ENCODE results near the gene LRIT2. TPM values are rescaled to one million over a fixed set of nuclear protein-coding genes. Genes with fewer than 3 reads are reported as not detected.

The LRIT2 gene
- total RNA-seq, 1 experiment from 2014 or later, result not detected

GRCh38 chr10:84227810-84228209 lies 2.5 kb upstream of the LRIT2 start:
- no peaks in the 10 kb centered on the region for H3K4me1 ChIP-seq (ENCODE audit: control insufficient read depth, insufficient read depth, low read length)
- no peaks in the 10 kb centered on the region; the same call in 1 of the 2 replicates for H3K36me3 ChIP-seq (ENCODE audit: control insufficient read depth, insufficient read depth, low read length)
- in situ Hi-C loops (cut with HindIII; ENCODE audit: low pct_unique_long_range_greater_than_20kb, low sequenced_read_pairs) (no loop called here), intact Hi-C loops (cut with micrococcal nuclease; ENCODE audit: unreplicated experiment) (no loop called here)
- ChIA-PET CTCF (interaction anchor here (0.5 kb wide), 1 partner anchor 32 kb away, joined by 3 read pairs; no protein-coding TSS in a partner anchor), POLR2A (no interaction called here)
- TF ChIP-seq TCF7L2 (IDR thresholded peaks at IDR 0.05; ENCODE audit: low read depth, low read length), result no peak
- no peak for TF ChIP-seq REST (IDR thresholded peaks at IDR 0.05; ENCODE audit: insufficient read depth in 1 of 2, low read depth in 2 of 2, low read length in 1 of 2)
- no peak for TF ChIP-seq SIN3A (IDR thresholded peaks at IDR 0.05; ENCODE audit: borderline replicate concordance, insufficient read depth, low read depth, low read length)
- no peak for TF ChIP-seq POLR2AphosphoS5 (IDR thresholded peaks at IDR 0.05; ENCODE audit: low read depth, low read length)
- TF ChIP-seq CTCF (IDR thresholded peaks at IDR 0.05), result no peak
- BruUV-seq (replicated peaks), result no TSS peak
- no peaks in the 10 kb centered on the region for H3K9me3 ChIP-seq (ENCODE audit: control insufficient read depth, insufficient read depth, low read depth, low read length)
- DNase-seq (ENCODE audit: low read depth, low spot score) (no peak), ATAC-seq (no peak)
- peaks cover 14% of the 10 kb centered on the region for H3K27me3 ChIP-seq (ENCODE audit: control insufficient read depth, insufficient read depth, low read length)
- no peak overlapping the region for H3K27ac ChIP-seq (ENCODE audit: low read length)
- H3K4me3 ChIP-seq (ENCODE audit: low read depth in 2 of 2, low read length in 2 of 2), result no peak overlapping the region

GRCh38 chr10:84226616-84227015 lies 1.3 kb upstream of the LRIT2 start:
- intact Hi-C loops (cut with micrococcal nuclease; ENCODE audit: unreplicated experiment) (no loop called here), in situ Hi-C loops (cut with HindIII; ENCODE audit: low pct_unique_long_range_greater_than_20kb, low sequenced_read_pairs) (no loop called here)
- POLR2A ChIA-PET, result no interaction called here
- no peak overlapping the region for H3K27ac ChIP-seq (ENCODE audit: low read length)
- no peak for ATAC-seq
- TF ChIP-seq POLR2AphosphoS5 (IDR thresholded peaks at IDR 0.05; ENCODE audit: low read depth, low read length) (no peak), CTCF (IDR thresholded peaks at IDR 0.05) (no peak), REST (IDR thresholded peaks at IDR 0.05; ENCODE audit: insufficient read depth in 1 of 2, low read depth in 2 of 2, low read length in 1 of 2) (no peak), TCF7L2 (IDR thresholded peaks at IDR 0.05; ENCODE audit: low read depth, low read length) (no peak), SIN3A (IDR thresholded peaks at IDR 0.05; ENCODE audit: borderline replicate concordance, insufficient read depth, low read depth, low read length) (no peak)
- no peak overlapping the region for H3K4me3 ChIP-seq (ENCODE audit: low read depth in 2 of 2, low read length in 2 of 2)
- CTCF ChIA-PET, result no interaction called here
- H3K36me3 ChIP-seq (ENCODE audit: control insufficient read depth, insufficient read depth, low read length), result no peaks in the 10 kb centered on the region; the same call in 1 of the 2 replicates
- H3K27me3 ChIP-seq (ENCODE audit: control insufficient read depth, insufficient read depth, low read length), result peaks cover 19% of the 10 kb centered on the region
- H3K9me3 ChIP-seq (ENCODE audit: control insufficient read depth, insufficient read depth, low read depth, low read length), result no peaks in the 10 kb centered on the region
- no peak for DNase-seq (ENCODE audit: low read depth, low spot score)
- no peaks in the 10 kb centered on the region for H3K4me1 ChIP-seq (ENCODE audit: control insufficient read depth, insufficient read depth, low read length)
- no TSS peak for BruUV-seq (replicated peaks)
